GM18870 (cell line): ENCODE data around the gene OPCML.

Source experiments
- ATAC-seq: cut with Tn5 transposase; IDR thresholded peaks from one replicate; pipeline ENCODE4 v1.9.1; 2021; ENCODE audit warnings: moderate library complexity; ENCODE audit not compliant: unreplicated experiment

OPCML gene

GRCh38 chr11:132960273-132961078, 571.8 kb downstream of the OPCML start:
- ATAC-seq = no peak

- ATAC-seq = no peak
These were observed 572.6 kb downstream of the OPCML start for GRCh38 chr11:132959693-132960092.

GRCh38 chr11:132957881-132958280, 574.4 kb downstream of the OPCML start:
- ATAC-seq = no peak

GRCh38 chr11:132948252-132948651, 584.0 kb downstream of the OPCML start:
- no peak for ATAC-seq

GRCh38 chr11:132944569-132944944, 587.7 kb downstream of the OPCML start:
- no peak for ATAC-seq

- ATAC-seq = no peak
These were observed 588.4 kb downstream of the OPCML start for GRCh38 chr11:132943706-132944568.

- ATAC-seq = no peak
These were observed 589.0 kb downstream of the OPCML start for GRCh38 chr11:132943357-132943705.

GRCh38 chr11:132942611-132943356, 589.5 kb downstream of the OPCML start:
- ATAC-seq = no peak

GRCh38 chr11:132941761-132942160, 590.5 kb downstream of the OPCML start:
- ATAC-seq = no peak

GRCh38 chr11:132941024-132941646, 591.2 kb downstream of the OPCML start:
- no peak for ATAC-seq

GRCh38 chr11:132937016-132937415, 595.3 kb downstream of the OPCML start:
- ATAC-seq = no peak

- ATAC-seq = no peak
These were observed 596.9 kb downstream of the OPCML start for GRCh38 chr11:132935383-132935782.

- ATAC-seq = no peak
These were observed 598.6 kb downstream of the OPCML start for GRCh38 chr11:132933703-132934102.

- no peak for ATAC-seq
These were observed 606.4 kb downstream of the OPCML start for GRCh38 chr11:132925825-132926469.

- no peak for ATAC-seq
These were observed 610.7 kb downstream of the OPCML start for GRCh38 chr11:132921597-132921996.

GRCh38 chr11:132920451-132921096, 611.7 kb downstream of the OPCML start:
- no peak for ATAC-seq

- no peak for ATAC-seq
These were observed 617.7 kb downstream of the OPCML start for GRCh38 chr11:132914600-132914999.

- no peak for ATAC-seq
These were observed 618.4 kb downstream of the OPCML start for GRCh38 chr11:132913886-132914285.

- no peak for ATAC-seq
These were observed 619.0 kb downstream of the OPCML start for GRCh38 chr11:132913295-132913694.

GRCh38 chr11:132911186-132911585, 621.1 kb downstream of the OPCML start:
- no peak for ATAC-seq
